GM19240 (cell line): ENCODE measurements around the gene IL17RE.

Experiments
- DNase-seq: peaks from one replicate; pipeline ENCODE4 v3.0.0; 2011; ENCODE audit warnings: low spot score; ENCODE audit not compliant: insufficient read length

IL17RE gene

DNA sequence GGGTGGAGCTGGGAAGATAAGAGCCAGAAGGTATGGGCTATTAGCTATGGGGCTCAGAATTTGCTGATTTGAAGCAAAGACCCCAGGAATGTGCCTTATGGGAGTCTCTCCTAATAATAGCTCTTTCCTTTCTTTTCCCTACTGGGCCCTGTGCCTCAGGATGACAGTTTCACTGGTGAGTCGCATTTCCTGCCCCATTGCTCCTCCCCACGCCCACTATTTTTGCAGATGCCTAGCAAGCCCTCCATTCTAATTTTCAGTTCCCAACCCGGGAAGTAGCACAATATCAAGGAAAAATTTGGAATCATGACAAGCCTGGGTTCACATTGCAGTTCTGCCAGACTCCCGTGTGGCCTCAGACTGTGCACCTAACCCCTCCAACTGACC, 583 bp downstream of the IL17RE start:
- no peak for DNase-seq

GRCh38 chr3:9903904-9904303, 1.3 kb downstream of the IL17RE start:
- no peak for DNase-seq

GRCh38 chr3:9906480-9906879, 3.8 kb downstream of the IL17RE start:
- DNase-seq: no peak

DNA sequence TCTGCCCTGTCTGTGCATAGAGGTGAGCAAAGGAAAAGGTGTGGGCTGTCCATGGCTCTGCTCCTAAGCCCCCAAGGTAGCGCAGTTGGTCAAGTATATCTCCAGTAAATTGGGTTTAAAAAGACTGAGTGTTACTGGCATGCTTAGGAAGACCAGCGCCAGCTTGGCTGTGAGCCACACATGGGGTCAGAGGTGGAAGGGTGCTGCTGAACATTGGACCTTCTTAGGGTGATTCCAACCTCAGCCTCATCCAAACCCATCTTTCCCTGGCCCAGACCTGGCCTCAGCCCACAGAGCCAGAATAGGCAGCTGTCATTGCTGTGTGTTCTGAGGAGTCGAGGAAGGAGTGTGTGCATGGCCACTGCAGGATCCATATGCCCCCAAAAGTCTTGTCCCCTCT, 5.6 kb downstream of the IL17RE start:
- DNase-seq: no peak

- DNase-seq: no peak
Measured at GRCh38 chr3:9909221-9910013, 6.8 kb downstream of the IL17RE start.

DNA sequence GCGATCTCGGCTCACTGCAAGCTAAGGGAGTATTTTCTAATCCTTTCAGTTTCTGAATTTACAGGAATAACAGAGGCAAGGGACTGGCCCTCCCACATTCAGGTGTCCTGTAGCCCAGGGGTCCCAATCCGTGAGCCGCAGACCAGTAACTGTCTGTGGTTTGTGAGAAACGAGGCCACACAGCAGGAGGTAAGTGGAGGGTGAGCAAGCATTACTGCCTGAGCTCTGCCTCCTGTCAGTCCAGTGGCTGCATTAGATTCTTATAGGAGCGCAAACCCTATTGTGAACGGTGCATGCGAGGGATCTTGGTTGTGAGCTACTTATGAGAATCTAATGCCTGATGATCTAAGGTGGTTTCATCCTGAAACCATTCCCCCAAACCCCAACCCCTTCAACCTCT, 9.2 kb downstream of the IL17RE start:
- no peak for DNase-seq

GRCh38 chr3:9912294-9912935, 9.8 kb downstream of the IL17RE start:
- no peak for DNase-seq

GRCh38 chr3:9913601-9914000, 11.0 kb downstream of the IL17RE start:
- no peak for DNase-seq

DNA sequence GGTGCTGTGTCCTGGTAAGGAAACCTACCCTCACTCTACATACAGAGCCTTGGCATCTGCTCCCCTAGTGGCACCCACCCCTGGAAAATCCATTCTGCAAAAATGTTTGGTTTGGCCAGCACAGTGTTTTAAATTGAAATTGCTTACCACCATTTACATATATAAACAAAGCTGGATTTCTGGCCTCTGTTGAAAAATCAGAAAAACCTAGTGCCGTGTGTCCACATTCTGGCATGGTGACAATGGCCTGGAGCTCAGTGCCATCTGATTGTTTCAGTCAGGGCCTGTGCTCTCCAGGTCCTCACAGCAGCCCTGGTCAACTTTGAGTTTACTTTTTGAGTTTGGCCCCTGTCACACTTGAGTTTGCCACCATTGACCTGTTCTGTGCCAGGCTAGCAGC, 11.4 kb downstream of the IL17RE start:
- DNase-seq: no peak

GRCh38 chr3:9914559-9915253, 12.1 kb downstream of the IL17RE start:
- no peak for DNase-seq

DNA sequence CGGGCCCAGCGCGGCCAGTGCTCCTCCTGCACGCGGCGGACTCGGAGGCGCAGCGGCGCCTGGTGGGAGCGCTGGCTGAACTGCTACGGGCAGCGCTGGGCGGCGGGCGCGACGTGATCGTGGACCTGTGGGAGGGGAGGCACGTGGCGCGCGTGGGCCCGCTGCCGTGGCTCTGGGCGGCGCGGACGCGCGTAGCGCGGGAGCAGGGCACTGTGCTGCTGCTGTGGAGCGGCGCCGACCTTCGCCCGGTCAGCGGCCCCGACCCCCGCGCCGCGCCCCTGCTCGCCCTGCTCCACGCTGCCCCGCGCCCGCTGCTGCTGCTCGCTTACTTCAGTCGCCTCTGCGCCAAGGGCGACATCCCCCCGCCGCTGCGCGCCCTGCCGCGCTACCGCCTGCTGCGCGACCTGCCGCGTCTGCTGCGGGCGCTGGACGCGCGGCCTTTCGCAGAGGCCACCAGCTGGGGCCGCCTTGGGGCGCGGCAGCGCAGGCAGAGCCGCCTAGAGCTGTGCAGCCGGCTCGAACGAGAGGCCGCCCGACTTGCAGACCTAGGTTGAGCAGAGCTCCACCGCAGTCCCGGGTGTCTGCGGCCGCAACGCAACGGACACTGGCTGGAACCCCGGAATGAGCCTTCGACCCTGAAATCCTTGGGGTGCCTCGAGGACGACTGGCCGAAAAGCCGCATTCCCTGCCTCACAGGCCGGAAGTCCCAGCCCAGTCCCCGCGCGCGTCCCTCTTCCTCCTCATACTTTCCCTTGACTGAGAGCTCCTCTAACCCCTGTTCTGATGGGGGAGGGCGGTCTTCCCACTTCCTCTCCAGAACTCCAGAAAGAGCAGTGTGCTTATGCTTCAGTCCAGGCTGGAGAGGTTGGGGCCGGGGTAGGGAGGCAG, 12.8 kb downstream of the IL17RE start:
- no peak for DNase-seq

DNA sequence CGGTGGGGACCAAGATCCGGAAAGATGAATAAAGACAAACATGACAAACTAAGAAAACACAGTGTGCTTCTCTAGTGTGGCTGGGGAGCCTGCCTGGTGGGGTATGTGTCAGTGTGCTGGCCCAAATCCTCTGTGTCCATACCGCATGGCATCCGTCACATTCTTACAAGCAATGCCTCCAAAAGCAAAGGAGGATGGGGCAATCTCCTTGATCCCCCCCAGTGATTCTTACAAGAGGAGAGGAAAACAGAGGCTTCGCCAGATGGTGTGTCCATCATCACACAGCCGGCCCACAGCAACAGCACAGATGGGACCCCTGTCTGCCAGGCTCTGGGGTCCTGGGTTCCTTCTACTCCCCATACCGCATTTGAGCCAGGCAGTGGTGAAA, 13.7 kb downstream of the IL17RE start:
- no peak for DNase-seq

DNA sequence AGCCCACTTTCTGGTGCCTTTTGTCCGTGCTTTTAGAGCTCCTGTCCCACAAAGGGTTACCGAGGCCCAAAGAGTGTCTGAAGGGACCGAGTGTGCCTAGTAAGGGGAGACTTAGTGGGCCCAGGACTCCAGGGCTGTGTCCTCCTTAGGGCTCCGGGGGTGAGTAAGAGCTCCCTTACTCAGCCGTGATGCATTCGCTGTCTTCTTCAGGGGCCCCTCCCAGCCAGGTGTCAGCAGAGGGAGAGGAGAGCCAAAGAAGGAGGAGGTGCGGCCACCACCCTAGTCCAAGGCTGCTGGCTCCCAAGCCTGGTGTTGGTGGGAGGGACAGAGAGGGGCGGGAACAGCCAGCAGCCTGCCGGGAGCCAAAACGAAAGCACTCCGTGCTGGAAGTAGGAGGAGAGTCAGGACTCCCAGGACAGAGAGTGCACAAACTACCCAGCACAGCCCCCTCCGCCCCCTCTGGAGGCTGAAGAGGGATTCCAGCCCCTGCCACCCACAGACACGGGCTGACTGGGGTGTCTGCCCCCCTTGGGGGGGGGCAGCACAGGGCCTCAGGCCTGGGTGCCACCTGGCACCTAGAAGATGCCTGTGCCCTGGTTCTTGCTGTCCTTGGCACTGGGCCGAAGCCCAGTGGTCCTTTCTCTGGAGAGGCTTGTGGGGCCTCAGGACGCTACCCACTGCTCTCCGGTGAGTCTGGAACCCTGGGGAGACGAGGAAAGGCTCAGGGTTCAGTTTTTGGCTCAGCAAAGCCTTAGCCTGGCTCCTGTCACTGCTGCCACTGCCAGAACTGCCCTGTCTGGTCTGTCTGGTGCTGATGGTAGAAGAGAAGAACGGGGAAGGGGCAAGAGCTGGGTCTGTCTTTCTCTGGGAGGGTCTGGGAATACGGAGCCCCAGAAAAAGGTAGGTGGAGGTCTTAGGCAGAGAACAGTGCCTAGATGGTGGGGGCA, 14.4 kb downstream of the IL17RE start, which contains the start of gene IL17RC:
TSS of gene IL17RC (plus strand) at position 365 of the 947 bp plus-strand sequence. CDS start at position 583, 218 bp downstream.
- no peak for DNase-seq

DNA sequence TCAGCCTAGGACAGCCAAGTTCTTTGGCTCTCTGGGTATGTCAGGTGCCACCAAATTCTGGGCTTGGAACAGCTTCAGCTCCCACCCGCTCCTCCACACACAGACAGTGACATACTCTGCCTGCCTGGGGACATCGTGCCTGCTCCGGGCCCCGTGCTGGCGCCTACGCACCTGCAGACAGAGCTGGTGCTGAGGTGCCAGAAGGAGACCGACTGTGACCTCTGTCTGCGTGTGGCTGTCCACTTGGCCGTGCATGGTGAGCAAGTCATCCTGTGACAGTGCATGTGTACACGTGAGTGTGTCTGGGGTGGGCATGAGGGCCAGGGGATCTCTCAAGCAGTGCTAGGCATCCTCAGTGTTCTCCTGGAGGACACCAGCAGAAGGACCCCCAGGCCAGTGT, 15.2 kb downstream of the IL17RE start:
- DNase-seq: no peak

GRCh38 chr3:9918261-9919038, 15.8 kb downstream of the IL17RE start:
- DNase-seq: no peak

DNA sequence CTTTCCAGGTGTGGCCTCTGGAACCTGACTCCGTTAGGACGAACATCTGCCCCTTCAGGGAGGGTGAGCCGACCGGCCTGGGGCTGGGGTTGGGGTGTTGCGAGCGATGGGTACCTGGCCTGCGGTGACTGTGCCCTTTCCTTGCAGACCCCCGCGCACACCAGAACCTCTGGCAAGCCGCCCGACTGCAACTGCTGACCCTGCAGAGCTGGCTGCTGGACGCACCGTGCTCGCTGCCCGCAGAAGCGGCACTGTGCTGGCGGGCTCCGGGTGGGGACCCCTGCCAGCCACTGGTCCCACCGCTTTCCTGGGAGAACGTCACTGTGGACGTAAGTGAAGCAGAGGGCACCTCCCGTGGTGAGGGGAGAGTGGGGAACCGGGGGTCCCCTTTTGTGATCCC, 25.5 kb downstream of the IL17RE start:
- no peak for DNase-seq

DNA sequence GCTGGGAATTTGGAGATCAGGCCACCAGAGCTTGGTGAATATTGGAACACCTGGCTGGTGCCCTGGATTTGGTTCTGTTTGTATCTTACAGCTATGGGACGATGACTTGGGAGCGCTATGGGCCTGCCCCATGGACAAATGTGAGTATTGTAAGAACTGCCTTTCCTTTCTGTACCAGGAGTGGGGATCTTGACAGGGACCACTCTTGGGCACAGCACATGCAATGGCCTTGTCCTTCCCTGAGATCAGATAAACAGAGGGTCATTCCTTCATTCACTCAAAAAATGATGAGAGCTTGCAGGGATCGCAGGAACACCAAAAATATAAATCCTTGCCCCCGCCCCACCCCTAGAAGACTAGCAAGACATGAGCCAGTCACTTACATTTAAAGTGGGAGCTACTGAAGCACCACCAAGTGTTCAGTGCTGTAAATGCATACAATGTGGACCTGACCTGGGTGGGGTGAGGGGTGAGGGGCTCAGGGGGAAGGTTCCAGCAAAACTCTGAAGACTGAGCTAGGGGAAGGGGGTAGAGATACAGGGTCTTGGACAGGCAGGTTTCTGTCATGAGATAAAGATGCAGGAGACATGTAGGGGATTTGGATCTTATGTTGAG, 28.3 kb downstream of the IL17RE start:
- no peak for DNase-seq

GRCh38 chr3:9932535-9932842, 29.8 kb downstream of the IL17RE start:
- no peak for DNase-seq

- peak; percentile 84 for DNase-seq
Measured at GRCh38 chr3:9932843-9933560, 30.4 kb downstream of the IL17RE start.
